ENCODE data around the gene WDR5.

- TF ChIP-seq EZH2phosphoT487 (IDR thresholded peaks at IDR 0.05; ENCODE audit: low read length): no peak
- no peak for TF ChIP-seq EZH2 (optimal IDR thresholded peaks at IDR 0.05; ENCODE audit: low read depth, low read length)
These were observed 9.5 kb upstream of the WDR5 start for GRCh38 chr9:134126373-134126772.
